ENCODE measurements around the gene CHPT1. TPM values are rescaled to one million over a fixed set of nuclear protein-coding genes. Genes with fewer than 3 reads are reported as not detected.

The CHPT1 gene
- total and polyA plus RNA-seq, 3 donors from 2014 or later, result 150 to 267 (median 154) TPM

- H3K4me1 ChIP-seq, result peaks cover 3% of the 10 kb centered on the region
- no peak overlapping the region for H3K4me3 ChIP-seq
- TF ChIP-seq POLR2A (IDR thresholded peaks at IDR 0.05) (no peak), CTCF (IDR thresholded peaks at IDR 0.05) (no peak)
- H3K9me3 ChIP-seq, result no peaks in the 10 kb centered on the region
- DNase-seq, result no peak
- no peak overlapping the region for H3K27ac ChIP-seq
- no peaks in the 10 kb centered on the region for H3K36me3 ChIP-seq (ENCODE audit: low read depth, missing control alignments)
- intact Hi-C loops (cut with DNase I; ENCODE audit: low total_unique reads), result no loop called here
- H3K27me3 ChIP-seq, result no peaks in the 10 kb centered on the region
- WGBS, 2 donors, result 79 to 85% methylated on average over 1 of the region's 1 CpG
Observed at GRCh38 chr12:101686176-101686575, 11.3 kb upstream of the CHPT1 start.

GRCh38 chr12:101690544-101691098 lies 6.8 kb upstream of the CHPT1 start:
- no peak overlapping the region for H3K27ac ChIP-seq
- 54 to 71% methylated on average over 3 of the region's 3 CpGs for WGBS, 2 donors
- intact Hi-C loops (cut with DNase I; ENCODE audit: low total_unique reads), result no loop called here
- H3K4me3 ChIP-seq, result no peak overlapping the region
- H3K4me1 ChIP-seq, result no peaks in the 10 kb centered on the region
- no peaks in the 10 kb centered on the region for H3K27me3 ChIP-seq
- no peak for DNase-seq
- H3K36me3 ChIP-seq (ENCODE audit: low read depth, missing control alignments), result no peaks in the 10 kb centered on the region
- no peak for TF ChIP-seq POLR2A (IDR thresholded peaks at IDR 0.05)
- H3K9me3 ChIP-seq, result no peaks in the 10 kb centered on the region

DNA sequence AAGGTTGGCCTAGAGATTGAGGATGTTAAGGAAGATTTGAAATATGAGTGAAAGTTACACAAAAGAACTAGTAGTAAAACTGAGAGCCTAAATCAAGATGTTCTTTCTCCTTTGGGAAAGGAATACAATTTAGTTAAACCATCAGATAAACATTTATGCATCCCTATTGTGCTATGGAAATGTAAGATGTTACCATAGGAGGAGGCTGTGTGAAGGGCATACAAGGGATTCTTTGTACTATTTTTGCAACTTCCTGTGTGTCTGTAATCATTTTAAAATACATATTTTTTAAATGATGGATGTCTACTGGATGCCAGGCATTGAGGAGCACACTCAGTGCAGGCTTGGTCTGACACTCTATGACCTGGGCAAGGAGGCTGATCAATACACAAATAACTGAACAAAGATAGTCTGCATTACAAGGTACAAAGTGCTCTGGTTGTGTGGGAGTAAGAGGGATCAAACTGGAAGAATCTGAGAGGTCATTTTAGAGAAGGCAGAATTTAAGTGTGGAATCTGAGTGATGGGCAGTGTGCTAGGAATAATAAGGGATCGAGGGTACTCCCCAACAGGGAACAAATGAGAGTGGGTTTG lies 5.8 kb upstream of the CHPT1 start:
- intact Hi-C loops (cut with DNase I; ENCODE audit: low total_unique reads), result no loop called here
- 77 to 85% methylated on average over 1 of the region's 1 CpG for WGBS, 2 donors
- no peak overlapping the region for H3K4me3 ChIP-seq
- peaks cover 5% of the 10 kb centered on the region for H3K4me1 ChIP-seq
- no peaks in the 10 kb centered on the region for H3K36me3 ChIP-seq (ENCODE audit: low read depth, missing control alignments)
- no peak for DNase-seq
- H3K27ac ChIP-seq, result no peak overlapping the region
- no peaks in the 10 kb centered on the region for H3K27me3 ChIP-seq
- TF ChIP-seq POLR2A (IDR thresholded peaks at IDR 0.05), result no peak
- TF ChIP-seq CTCF (IDR thresholded peaks at IDR 0.05), result no peak
- H3K9me3 ChIP-seq, result no peaks in the 10 kb centered on the region

DNA sequence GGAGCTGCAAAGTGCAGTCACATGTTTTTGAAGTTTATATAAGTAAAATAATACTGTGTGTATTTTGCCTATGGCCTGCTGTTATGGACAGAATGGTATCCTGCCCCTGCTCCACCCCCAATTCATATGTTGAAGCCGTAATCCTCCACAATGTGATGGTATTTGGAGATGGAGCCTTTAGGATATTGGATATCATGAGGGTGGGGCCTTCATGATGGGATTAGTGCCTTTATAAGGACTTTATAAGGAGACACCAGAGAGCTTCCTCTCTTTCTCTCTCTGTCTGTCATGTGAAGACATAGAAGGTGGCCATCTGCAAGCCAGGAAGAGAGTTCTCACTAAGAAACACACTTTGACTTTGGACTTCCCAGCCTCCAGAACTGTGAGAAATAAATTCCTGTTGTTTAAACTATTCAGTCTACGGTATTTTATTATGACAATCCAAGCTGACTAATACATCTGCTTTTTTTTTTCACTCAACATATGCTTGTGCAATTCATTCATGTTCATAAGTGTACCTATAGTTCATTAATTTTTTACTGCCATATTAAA lies 3.1 kb upstream of the CHPT1 start:
- intact Hi-C loops (cut with DNase I; ENCODE audit: low total_unique reads), result no loop called here
- Histone ChIP-seq H3K27me3 (no peaks in the 10 kb centered on the region), H3K4me3 (no peak overlapping the region), H3K36me3 (ENCODE audit: low read depth, missing control alignments) (no peaks in the 10 kb centered on the region), H3K27ac (no peak overlapping the region), H3K4me1 (peaks cover 7% of the 10 kb centered on the region), H3K9me3 (no peaks in the 10 kb centered on the region)
- DNase-seq, result no peak
- 91 to 96% methylated on average over 2 of the region's 2 CpGs for WGBS, 2 donors
- TF ChIP-seq POLR2A (IDR thresholded peaks at IDR 0.05) (no peak), CTCF (IDR thresholded peaks at IDR 0.05) (no peak)

DNA sequence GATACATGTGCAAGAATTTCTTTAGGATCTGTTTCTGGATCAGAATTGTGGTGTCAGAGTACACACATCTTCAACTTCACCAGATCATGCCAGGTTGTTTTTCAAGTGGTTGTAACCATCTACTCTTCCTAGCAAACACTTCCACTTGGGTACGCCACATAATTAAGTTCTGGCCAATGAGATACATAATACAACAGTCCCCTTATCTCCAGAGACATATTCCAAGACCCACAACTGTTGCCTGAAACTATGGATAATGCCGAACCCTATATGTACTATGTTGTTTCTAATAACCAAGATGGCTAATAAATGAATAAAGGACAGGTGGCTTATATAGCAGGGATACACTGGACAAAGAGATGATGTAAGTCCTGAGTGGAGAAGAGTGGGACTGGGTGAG lies 2.5 kb upstream of the CHPT1 start:
- WGBS, 2 donors, result 94 to 99% methylated on average over 2 of the region's 2 CpGs
- intact Hi-C loops (cut with DNase I; ENCODE audit: low total_unique reads), result no loop called here

More for the DNA sequence above, 2.5 kb upstream of the CHPT1 start:
- TF ChIP-seq CTCF (IDR thresholded peaks at IDR 0.05), result no peak
- no peak for TF ChIP-seq POLR2A (IDR thresholded peaks at IDR 0.05)
- DNase-seq, result no peak
- H3K27ac ChIP-seq, result no peak overlapping the region
- H3K27me3 ChIP-seq, result no peaks in the 10 kb centered on the region
- H3K4me3 ChIP-seq, result no peak overlapping the region
- no peaks in the 10 kb centered on the region for H3K9me3 ChIP-seq
- H3K4me1 ChIP-seq, result peaks cover 7% of the 10 kb centered on the region
- H3K36me3 ChIP-seq (ENCODE audit: low read depth, missing control alignments), result no peaks in the 10 kb centered on the region
